ENCODE results near the gene FLII. TPM values are rescaled to one million over a fixed set of nuclear protein-coding genes. Genes with fewer than 3 reads are reported as not detected.

The FLII gene
- total RNA-seq, 4 donors from 2014 or later = 283 to 543 (median 310) TPM

DNA sequence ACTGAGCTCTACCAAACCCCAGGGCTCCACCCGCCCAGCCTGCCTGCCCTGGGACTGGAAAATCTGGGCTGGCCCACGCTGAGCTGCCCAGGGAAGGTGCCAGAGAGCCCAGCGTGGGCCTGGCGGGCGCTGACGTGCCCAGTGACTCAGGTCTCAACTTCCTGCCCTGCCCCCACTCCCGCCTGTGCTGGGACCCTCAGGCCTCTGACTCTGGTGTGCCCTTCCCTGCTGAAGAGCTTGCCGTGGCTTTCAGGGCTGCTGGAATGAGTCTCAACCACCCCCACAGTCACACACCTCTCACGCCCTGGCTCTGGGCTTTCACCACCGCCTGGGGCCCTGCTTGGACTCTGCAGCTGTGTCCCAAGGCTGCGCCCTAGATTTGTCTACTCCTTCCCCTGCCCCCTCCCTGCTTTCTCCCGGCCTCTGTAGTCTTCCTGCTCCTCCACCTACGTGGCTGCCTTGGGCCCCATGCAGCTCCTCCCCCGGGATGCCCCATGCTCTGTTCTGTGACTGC is 22.7 kb downstream of the FLII start:
- Histone ChIP-seq H3K36me3 (peaks cover 0 to 88% of the 10 kb centered on the region in 2 donors), H3K4me1 (no peaks in the 10 kb centered on the region), H3K4me3 (no peak overlapping the region), H3K27ac (no peak overlapping the region), H3K27me3 (no peaks in the 10 kb centered on the region), H3K9me3 (no peaks in the 10 kb centered on the region)
- ATAC-seq = no peak
- 42 to 72% methylated on average over 4 to 7 of the region's 14 CpGs for WGBS, 2 donors (ENCODE audit: low coverage in 1 of 2)
- TF ChIP-seq POLR2AphosphoS5 (IDR thresholded peaks at IDR 0.05) = no peak

DNA sequence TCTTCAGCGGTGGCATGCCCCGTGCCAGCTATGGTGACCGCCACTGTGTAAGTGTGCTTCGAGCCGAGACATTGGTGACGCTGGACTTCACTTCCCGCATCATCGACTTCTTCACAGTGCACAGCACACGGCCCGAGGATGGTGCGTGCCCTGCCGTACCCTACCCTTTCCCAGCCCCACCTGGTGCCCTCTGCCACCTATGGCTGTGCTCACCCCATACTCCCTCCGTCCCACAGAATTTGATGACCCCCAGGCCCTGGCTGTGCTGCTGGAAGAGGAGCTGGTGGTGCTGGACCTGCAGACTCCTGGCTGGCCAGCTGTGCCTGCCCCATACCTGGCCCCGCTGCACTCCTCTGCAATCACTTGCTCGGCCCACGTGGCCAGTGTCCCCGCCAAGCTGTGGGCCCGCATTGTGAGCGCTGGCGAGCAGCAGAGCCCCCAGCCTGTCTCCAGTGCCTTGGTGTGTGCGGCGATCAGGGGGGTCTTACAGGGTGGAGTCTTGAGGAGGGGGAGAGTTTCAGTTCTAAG is 23.6 kb downstream of the FLII start:
- 97 to 100% methylated on average over 3 to 6 of the region's 22 CpGs for WGBS, 2 donors (ENCODE audit: low coverage in 1 of 2)
- H3K9me3 ChIP-seq = no peaks in the 10 kb centered on the region
- H3K36me3 ChIP-seq = peaks cover 0 to 79% of the 10 kb centered on the region in 2 donors
- TF ChIP-seq EP300 (IDR thresholded peaks at IDR 0.05) (no peak), POLR2A (IDR thresholded peaks at IDR 0.05) (no peak), POLR2AphosphoS5 (IDR thresholded peaks at IDR 0.05) (no peak)
- TF ChIP-seq, protein P1, sequence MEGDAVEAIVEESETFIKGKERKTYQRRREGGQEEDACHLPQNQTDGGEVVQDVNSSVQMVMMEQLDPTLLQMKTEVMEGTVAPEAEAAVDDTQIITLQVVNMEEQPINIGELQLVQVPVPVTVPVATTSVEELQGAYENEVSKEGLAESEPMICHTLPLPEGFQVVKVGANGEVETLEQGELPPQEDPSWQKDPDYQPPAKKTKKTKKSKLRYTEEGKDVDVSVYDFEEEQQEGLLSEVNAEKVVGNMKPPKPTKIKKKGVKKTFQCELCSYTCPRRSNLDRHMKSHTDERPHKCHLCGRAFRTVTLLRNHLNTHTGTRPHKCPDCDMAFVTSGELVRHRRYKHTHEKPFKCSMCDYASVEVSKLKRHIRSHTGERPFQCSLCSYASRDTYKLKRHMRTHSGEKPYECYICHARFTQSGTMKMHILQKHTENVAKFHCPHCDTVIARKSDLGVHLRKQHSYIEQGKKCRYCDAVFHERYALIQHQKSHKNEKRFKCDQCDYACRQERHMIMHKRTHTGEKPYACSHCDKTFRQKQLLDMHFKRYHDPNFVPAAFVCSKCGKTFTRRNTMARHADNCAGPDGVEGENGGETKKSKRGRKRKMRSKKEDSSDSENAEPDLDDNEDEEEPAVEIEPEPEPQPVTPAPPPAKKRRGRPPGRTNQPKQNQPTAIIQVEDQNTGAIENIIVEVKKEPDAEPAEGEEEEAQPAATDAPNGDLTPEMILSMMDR (IDR thresholded peaks at IDR 0.05) = no peak
- no peak for ATAC-seq
- no peaks in the 10 kb centered on the region for H3K27me3 ChIP-seq
- no peak overlapping the region for H3K4me3 ChIP-seq
- no peaks in the 10 kb centered on the region for H3K4me1 ChIP-seq
- no peak overlapping the region for H3K27ac ChIP-seq

DNA sequence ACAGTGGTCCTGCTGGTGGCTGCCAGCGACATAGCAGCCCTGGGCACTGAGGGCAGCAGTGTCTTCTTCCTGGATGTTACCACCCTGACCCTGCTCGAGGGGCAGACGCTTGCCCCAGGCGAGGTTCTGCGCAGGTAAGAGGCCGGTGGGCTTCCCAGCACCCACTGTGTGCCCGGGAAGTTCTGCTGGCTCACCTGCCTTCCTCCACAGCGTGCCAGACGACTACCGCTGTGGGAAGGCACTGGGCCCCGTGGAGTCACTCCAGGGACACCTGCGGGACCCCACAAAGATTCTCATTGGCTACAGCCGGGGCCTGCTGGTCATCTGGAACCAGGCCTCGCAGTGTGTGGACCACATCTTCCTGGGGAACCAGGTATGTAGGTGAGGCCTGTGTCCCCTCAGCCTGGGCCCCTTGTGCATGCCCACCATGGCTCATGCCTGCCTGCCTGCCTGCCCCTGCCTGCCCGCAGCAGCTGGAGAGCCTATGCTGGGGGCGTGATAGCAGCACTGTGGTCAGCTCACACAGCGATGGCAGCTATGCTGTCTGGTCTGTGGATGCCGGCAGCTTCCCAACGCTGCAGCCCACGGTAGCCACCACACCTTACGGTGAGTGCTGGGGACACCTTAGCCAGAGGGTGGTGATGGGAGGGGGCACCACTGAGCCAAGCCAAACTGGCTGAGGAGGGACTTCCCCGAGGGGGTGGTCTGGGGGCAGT is 24.6 kb downstream of the FLII start:
- WGBS, 2 donors (ENCODE audit: low coverage in 1 of 2) = 85% methylated on average over 5 of the region's 22 CpGs; no CpG with 5 or more reads in 1 of the 2 donors
- Histone ChIP-seq H3K36me3 (peaks cover 0 to 70% of the 10 kb centered on the region in 2 donors), H3K4me1 (no peaks in the 10 kb centered on the region), H3K27me3 (no peaks in the 10 kb centered on the region), H3K27ac (no peak overlapping the region), H3K9me3 (no peaks in the 10 kb centered on the region), H3K4me3 (no peak overlapping the region)
- TF ChIP-seq, protein P1 (IDR thresholded peaks at IDR 0.05) = no peak
- TF ChIP-seq POLR2A (IDR thresholded peaks at IDR 0.05) = no peak
- TF ChIP-seq EP300 (IDR thresholded peaks at IDR 0.05) = no peak
- no peak for TF ChIP-seq POLR2AphosphoS5 (IDR thresholded peaks at IDR 0.05)
- ATAC-seq = no peak

DNA sequence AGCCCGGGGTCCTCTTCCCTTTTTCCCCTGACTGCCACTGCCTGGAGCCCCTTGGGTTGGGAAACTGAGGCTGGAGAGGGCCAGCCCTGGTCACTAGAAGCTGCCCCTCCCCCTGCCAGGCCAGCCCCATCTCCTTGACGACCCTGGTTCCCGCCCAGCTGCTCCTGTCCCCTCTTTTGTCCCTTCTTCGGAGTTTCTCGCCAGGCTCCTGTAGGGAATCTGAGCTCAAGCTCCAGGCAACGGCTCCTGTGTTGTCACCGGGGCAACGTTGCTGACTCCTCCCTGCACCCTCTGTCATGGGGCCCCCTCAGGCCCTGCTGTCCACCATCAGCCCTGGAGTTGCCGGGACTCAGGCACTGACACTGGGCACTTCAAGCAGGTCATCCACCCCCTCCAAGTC is 27.4 kb downstream of the FLII start:
- no peaks in the 10 kb centered on the region for H3K9me3 ChIP-seq
- WGBS, 2 donors (ENCODE audit: low coverage in 1 of 2) = 47% methylated on average over 3 of the region's 9 CpGs; no CpG with 5 or more reads in 1 of the 2 donors
- no peak for TF ChIP-seq EP300 (IDR thresholded peaks at IDR 0.05)
- peaks cover 0 to 42% of the 10 kb centered on the region in 2 donors for H3K36me3 ChIP-seq
- H3K27me3 ChIP-seq = no peaks in the 10 kb centered on the region
- no peak overlapping the region for H3K4me3 ChIP-seq
- H3K4me1 ChIP-seq = peaks cover 0 to 24% (median 7%) of the 10 kb centered on the region in 3 donors
- ATAC-seq = no peak
- no peak overlapping the region for H3K27ac ChIP-seq

DNA sequence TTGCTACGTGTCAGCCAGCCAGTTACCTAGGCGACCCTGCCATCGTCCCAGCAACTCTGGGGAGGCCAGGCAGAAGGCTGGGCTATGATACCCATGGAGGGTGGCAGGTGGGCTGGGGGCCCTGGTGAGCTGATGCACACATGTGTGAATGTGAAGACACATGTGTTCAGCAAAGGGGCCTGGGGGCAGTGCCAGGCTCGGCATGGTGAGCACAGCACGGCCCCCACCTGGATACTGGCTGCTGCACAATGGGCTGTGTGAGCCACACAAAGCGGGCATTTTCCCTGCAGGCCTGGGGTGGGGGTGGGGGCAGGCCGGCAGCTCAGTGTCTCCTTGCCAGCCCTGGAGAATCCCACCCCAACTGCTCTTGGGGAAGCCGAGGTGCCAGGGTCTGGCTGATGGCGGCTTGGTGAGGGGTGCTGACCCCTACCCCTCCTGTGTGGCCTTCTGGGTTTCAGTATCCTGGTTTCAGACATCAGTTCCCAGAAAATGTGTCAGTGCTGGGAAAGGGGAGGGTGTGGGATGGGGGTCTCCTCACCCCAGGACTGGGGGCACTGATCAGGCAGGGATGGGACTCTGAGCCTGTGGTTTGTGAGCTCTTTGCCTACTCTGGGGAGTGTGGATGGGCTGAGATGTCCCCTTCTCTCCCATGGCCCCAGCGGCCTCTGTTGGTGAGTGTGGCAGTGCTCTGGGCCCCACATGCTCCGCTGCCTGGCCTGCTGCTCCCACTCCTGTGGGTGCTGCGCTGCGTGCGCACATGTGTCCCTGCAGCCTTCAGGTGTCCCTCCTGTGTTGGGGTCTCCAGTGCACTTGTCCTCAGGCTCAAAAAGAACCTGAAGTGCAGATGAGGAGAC is 28.0 kb downstream of the FLII start:
- H3K4me3 ChIP-seq = no peak overlapping the region
- H3K4me1 ChIP-seq = peaks cover 0 to 28% (median 9%) of the 10 kb centered on the region in 3 donors
- H3K27me3 ChIP-seq = no peaks in the 10 kb centered on the region
- WGBS, 2 donors (ENCODE audit: low coverage in 1 of 2) = no CpG with 5 or more reads among the region's 14 CpGs
- no peak for ATAC-seq
- TF ChIP-seq, protein P1 (IDR thresholded peaks at IDR 0.05) = no peak
- TF ChIP-seq EP300 (IDR thresholded peaks at IDR 0.05) (no peak), POLR2AphosphoS5 (IDR thresholded peaks at IDR 0.05) (no peak), POLR2A (IDR thresholded peaks at IDR 0.05) (no peak)
- peaks cover 0 to 36% of the 10 kb centered on the region in 2 donors for H3K36me3 ChIP-seq
- H3K27ac ChIP-seq = no peak overlapping the region
- H3K9me3 ChIP-seq = no peaks in the 10 kb centered on the region
